IPS-18c (cell line): ENCODE measurements around the gene PRDM16.

ENCODE experiments used
- H3K4me3 ChIP-seq: 2 replicates; pipeline ENCODE4 v1.7.0; 2013; ENCODE audit warnings: low read depth, mild to moderate bottlenecking, low read length, moderate library complexity; ENCODE audit not compliant: insufficient read depth
- H3K9me3 ChIP-seq: one replicate; pipeline ENCODE4 v1.6.1; 2013; ENCODE audit warnings: mild to moderate bottlenecking, low read length, moderate library complexity; ENCODE audit not compliant: control insufficient read depth, insufficient read depth

The PRDM16 gene

DNA sequence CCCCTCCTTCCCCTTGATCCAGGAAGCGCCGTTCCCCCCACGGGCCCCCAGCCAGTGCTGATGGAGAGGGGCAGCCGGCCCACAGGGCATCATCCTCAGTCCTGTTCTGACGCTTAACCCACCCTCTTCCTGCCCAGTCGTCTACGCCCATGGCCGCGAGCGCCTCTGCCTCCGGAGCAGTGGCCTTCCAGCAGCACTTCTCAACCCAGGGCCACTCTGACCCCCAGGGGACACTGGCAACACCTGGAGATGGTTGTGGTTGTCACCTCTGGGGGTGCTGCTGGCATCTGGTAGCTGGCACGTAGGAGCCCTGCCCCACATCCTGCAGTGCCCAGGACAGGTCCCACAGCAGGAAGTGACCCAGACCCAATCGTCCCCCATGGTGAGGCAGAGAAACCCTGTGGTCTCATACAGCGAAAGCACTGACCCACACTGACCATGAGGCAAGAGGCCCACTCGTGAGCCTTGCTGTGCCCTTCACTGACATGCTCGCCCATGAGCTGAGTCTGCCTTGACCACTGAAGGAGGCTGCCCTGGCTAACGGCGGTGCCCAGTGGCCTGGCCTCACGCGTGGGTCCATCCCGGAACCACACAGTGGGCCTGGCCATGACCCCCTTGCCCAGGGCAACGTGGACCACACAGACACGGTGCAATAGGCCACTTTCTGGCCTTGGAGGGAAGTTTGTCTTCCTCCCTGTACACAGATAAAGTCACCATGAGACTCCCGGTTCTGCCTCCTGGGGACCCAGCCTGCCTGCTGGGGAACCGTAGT lies 288.7 kb downstream of the PRDM16 start:
- Histone ChIP-seq H3K4me3 (no peak overlapping the region), H3K9me3 (no peaks in the 10 kb centered on the region)

DNA sequence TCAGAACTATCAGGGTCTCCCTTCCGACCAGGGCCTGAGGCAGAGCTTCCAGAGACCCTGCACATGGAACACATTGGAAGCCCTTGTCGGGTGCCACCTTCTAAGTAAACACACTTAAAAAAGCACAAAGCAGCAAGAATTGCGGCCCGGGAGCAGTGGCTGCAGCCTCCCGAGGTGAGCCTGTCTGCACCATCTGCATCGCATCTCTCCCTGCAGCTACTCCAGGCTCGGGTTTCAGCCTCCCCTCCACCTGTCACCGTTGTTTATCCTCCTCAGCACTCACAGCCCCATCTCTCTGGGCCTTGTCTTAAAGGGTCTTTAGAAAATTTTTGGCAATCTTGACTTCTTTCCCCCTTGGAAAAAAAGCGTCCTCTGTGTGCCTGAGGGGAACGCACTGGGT lies 290.3 kb downstream of the PRDM16 start:
- H3K9me3 ChIP-seq = no peaks in the 10 kb centered on the region
- H3K4me3 ChIP-seq = no peak overlapping the region

DNA sequence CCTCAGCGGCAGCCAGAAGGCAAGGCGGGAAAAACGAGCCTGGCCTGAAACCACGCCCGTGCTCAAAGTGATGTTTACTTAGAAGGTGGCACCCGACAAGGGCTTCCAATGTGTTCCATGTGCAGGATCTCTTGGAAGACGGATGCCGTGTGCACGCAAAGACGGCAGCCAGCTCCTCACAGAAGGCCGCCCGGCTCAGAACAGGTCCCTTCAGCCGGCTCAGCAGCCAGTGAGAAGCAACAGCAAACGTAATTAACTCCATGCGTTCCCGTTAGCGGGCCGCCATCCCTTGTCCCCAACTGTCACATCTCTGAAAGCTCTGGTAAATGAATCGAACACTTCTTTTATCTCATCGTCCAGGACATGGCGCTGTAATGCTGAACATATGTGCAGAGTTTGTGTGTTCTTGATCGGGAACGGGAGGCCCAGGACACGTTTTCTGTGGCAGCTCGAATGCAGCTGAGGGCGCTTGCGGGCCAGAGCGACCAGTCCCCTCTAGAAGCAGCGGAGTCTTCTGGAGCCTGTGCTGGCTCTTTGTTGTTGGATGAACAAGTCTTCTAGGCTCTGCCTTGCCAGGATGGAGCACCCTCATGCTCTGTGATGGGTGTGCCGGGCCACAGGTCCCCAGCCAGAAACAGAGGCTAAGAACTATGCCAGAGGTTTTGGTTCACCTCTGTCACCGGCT lies 290.9 kb downstream of the PRDM16 start:
- Histone ChIP-seq H3K9me3 (no peaks in the 10 kb centered on the region), H3K4me3 (no peak overlapping the region)

DNA sequence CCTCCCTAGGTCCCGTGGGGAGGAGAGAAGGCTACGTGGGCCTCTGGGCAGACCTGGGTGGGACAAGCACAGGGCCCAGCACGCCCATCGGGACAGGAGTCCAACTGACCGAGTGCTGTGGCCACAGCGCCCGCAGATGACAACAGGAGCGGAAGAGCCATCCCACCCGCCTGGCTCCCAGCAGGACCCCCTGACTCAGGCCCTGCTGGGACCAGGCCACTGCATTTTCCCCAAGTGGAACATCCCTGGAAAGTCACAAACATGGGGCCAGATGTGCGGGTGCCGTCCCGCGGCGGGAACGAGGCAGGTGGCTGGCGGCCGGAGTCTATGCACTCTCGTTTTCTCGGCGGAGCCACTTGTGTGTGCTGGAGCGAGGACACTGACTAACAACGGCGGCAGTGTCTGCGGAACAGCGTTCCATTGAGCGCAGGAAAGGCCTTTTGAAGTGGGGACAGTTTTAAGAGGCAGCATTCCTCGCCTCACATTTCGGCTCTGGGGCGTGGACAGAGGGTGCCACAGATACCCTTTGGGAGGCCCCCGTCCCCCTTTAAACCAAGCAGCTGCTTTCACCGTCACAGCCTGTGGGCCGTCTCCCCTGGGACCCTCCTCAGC lies 291.7 kb downstream of the PRDM16 start:
- H3K9me3 ChIP-seq = no peaks in the 10 kb centered on the region
- H3K4me3 ChIP-seq = no peak overlapping the region

DNA sequence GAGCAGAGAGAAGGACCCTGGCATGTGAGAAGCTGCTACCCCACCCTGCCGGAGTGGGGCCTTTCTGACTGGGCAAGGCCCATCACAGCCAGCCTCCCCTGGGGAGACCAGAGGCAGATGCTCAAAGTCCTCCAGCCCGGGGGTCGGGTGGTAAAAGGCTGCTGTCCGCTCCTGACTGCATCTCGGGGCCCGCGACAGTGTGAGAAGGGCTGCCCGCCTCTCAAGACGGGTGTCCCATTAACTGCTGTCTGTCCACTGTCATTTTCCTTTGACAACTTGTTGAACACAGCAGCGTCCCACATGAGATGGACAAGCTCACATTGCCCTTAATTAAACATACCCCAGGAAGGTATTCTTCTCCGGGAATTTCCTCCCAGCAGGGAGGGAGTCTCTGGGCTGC lies 294.0 kb downstream of the PRDM16 start:
- H3K9me3 ChIP-seq = peaks cover 3% of the 10 kb centered on the region
- no peak overlapping the region for H3K4me3 ChIP-seq

DNA sequence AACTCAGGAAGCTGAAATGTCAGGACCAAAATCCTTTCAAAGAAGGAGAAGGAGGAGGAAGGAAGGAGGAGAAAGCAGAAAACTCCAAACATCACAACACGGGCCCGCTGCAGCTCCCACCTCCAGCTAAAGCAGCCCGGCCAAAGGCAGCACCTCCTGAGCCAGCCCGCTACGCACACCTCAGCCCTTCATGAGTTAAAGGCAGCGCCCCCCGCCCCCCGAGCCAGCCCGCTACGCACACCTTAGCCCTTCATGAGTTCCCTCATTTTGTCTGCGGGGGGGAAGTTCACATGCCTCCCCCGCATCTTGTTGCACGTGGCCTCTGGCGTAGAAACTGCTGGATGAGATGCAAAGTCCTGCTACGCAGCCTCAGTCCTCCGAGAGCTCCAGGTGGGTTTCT lies 294.8 kb downstream of the PRDM16 start:
- Histone ChIP-seq H3K9me3 (peaks cover 4% of the 10 kb centered on the region), H3K4me3 (no peak overlapping the region)

DNA sequence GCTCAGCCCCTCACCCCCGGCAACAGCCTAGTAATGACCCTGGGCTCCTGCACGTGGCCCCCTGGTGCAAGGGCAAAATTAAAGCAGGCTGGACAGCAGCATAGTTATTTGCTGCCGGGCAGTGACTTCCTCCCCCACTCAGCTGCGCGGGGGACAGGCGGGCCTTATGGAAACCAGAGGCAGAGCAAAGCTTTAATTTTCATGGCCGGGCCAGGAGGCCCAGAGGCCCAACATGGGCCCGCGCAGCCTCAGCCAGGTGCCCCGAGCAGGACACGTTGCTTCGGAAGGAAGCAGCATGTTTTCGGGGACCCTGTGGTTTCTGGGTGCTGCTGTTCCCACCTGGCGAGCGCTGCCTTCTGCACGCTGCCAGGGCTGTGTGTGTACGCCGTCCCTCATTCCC lies 295.5 kb downstream of the PRDM16 start:
- no peak overlapping the region for H3K4me3 ChIP-seq

DNA sequence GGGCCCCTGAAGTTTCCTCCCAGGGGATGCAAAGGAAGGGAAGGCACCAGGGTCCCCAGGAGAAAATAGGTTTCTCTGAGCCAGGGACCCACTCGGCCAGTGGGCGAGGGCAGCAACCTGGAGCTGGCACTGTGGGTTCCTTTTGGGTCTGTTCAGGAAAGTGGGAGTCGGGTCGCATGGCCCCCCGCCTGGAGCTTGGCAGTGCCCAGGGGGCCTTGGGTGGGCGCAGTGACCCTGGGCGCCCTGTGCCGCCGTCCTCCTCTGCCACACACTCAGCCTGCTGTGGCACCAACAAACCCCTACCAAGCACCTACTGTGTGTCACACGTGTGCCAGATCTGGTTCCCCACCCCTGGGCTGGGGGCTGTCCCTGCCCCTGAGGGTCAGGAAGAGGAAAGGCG lies 296.0 kb downstream of the PRDM16 start:
- peaks cover 4% of the 10 kb centered on the region for H3K9me3 ChIP-seq
- H3K4me3 ChIP-seq = no peak overlapping the region

More for the DNA sequence above, 295.5 kb downstream of the PRDM16 start:
- peaks cover 4% of the 10 kb centered on the region for H3K9me3 ChIP-seq

DNA sequence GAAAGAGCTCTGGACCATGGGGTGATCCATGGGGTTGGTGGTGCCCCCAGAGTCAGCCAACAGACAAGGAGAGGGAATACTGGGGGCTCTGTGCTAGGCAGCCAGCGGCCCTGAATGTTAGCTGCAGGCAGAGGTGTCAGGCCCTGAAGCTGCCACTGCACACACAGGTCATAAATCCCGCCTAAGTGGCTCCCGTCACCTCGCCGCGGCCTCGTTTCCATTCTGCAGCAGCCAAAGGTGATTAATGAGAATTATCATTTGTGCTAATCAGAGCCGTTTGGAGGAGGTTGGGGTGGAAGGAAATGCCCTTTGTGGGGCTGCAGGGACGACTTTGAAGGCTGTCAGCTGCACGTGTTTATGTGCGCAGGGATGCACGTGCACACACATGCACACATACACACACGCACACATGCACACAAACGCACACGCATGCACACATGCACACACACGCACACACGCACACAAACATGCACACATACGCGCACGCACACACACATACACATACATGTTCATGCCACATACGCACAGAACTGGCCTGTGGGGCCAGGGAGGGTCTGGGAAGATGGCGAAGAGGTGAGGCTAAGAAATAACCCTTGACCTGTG lies 296.6 kb downstream of the PRDM16 start:
- peaks cover 4% of the 10 kb centered on the region for H3K9me3 ChIP-seq
- H3K4me3 ChIP-seq = no peak overlapping the region

DNA sequence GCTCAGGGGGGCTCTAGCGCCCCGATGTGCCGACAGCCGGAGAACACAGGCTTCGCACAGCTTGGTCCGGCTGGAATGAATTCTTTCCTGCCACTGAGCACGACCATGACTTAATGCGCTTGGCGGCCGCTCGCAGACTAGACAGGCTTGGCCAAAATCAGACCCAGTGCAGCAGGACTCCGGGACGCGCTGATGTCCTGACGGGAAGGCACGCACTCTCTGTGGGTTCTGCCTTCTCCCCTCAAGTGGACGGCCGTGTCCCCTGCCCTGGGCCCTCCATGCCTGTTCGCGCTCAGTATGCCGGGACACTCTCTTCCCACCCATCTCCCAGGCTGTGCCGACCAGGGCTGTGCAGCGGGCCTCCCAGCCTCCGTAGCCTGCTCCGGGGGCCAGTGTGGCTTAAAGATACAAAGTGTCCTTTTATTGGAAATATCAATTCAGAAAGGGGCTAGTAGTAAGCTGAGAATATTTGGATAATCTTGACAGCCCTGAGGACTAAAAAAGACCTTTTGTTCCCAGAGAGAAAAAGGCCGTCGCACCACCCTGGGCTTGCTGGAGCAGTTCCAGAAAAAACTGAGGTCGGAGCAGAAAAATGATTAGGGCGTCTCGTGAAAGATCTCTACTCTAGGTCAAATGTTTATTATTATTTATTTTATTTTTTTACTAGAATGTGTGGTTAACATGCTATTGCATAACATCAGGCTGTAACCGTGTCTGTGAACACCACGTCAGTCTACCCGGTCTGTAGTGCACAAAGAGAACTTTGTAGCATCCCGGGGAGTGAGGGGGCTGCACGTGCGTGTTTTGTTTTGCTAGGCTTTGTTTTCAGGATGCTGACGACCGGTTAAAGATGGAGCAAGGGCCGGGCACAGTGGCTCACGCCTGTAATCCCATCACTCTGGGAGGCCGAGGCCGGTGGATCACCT lies 297.4 kb downstream of the PRDM16 start:
- peaks cover 4% of the 10 kb centered on the region for H3K9me3 ChIP-seq
- no peak overlapping the region for H3K4me3 ChIP-seq

DNA sequence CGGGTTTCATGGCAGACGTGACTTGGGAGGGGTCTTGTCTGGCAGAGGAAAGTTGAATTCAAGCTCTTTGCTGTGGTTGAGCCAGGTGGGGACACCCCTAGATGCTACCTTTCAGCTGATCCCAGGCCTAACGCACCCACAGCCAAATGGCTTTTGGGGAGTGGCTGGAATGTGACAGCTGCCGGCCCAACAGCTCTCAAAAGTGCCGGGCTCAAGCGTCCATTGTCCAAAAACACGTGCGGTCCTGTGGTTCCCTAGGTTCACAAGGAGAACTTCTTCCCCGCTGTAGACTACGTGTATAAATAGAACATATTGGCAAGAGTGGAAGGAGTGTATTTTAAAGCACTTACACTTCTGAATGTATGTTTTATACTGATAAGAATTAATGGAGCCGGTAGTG lies 298.4 kb downstream of the PRDM16 start:
- Histone ChIP-seq H3K9me3 (peaks cover 4% of the 10 kb centered on the region), H3K4me3 (no peak overlapping the region)

DNA sequence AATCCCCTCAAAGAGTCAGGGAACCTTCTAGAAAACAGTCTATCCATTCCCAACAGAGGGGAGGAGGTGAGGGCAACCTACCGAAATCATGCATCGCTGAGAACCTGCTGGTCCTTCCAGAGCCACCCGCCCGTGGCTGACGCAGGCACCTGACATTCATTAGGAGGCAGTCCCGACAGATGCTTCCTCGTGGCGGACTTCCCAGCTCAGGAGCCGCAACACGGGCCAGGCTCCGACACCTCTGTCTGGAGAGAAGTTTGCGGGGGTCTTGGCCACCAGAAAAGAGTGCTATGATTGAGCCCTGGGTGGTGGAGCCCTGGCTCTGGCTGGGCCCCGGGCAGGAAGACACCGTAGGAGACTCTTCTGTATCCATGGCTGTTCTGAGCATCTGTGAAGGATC lies 299.1 kb downstream of the PRDM16 start:
- no peak overlapping the region for H3K4me3 ChIP-seq
- peaks cover 4% of the 10 kb centered on the region for H3K9me3 ChIP-seq

DNA sequence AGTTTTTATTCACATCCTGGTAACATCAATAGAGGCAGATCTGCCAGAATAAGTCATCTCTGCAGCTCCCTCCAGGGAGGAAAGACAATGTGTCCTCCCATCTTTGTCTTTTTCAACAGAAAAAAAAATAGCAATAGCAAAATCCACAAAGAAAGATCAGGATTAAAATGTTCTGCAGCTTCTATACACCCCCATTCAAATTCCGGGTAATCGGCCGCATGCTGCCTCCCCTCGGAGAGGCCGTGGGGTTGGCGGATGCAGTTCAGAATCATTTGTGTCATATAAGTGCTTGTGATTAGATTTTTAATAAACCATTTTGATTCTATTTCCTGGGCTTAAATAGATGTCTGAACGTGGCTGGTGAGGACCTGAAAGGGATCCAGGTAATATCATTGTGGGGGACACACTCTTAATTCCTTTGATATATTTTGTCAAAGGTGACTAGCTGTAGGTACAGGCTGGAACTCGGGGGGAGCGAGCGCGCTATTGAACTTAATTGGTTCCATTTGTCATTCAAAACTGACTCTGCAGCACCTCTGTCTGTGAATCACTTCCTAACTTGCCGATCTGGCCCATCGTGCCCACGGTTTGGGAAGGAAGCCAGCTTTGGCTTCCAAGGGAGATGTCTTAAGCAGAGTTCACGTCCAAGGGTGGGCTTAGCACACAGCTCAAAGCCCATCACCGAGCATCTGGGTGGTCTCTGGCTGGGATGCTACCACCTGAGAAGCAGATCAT lies 299.9 kb downstream of the PRDM16 start:
- no peak overlapping the region for H3K4me3 ChIP-seq

DNA sequence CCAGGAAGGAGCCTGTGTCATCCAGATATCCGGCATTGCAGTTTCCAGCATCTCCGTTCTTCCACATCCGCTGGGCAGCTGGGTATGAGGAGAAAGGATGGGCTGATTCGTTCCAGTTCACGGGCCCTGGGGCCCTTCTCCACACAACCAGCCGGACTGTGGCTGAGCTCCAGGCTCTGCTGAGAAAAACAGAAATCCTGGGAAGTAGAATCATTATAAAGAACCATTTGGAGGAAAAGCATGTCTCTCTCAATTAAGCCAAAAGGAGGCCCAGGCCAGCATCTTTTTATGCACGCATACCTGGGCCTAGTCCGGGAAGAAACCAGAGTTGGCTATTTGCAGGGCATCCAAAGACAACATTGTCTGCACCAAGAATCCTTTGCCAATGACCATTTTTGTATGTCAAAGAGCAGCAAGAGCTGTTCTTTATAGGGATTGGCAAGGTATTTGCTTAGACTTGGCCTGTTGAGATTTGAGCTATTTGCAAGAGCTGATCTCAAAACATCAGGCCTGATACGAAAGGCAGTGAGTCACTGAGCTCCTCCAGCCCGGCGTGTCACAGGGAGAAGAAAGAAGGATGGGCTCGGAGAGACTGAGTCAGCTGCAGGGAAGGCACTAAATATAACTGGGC lies 300.6 kb downstream of the PRDM16 start:
- peaks cover 4% of the 10 kb centered on the region for H3K9me3 ChIP-seq

More for the DNA sequence above, 299.9 kb downstream of the PRDM16 start:
- peaks cover 4% of the 10 kb centered on the region for H3K9me3 ChIP-seq

DNA sequence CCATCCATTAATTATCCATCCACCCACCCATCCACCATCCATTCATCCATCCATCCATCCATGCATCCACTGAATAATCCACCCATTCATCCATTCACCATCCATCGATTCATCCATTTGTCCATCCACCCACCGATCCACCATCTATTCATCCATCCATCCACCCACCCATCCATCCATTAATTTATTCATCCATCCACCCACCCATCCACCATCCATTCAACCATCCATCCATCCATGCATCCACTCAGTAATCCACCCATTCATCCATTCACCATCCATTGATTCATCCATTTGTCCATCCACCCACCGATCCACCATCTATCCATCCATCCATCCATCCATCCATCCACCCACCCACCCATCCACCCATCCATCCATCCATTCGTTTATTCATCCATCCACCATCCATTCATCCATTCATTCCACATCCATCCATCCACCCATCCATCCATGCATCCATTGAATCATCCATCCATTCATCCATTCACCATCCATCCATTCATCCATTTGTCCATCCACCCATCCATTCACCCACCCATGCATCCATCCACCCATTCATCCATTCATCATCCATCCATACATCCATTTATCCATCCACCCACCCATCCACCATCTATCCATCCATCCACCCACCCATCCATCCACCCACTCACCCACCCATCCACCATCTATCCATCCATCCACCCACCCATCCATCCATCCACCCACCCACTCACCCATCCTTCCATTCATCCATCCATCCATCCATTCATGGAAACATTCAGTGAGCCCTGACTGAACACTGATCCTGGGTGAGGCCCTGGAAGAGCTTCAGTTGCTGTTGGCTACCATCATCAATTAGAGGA lies 302.1 kb downstream of the PRDM16 start:
- no peak overlapping the region for H3K4me3 ChIP-seq

More for the DNA sequence above, 300.6 kb downstream of the PRDM16 start:
- no peak overlapping the region for H3K4me3 ChIP-seq

More for the DNA sequence above, 302.1 kb downstream of the PRDM16 start:
- H3K9me3 ChIP-seq = peaks cover 4% of the 10 kb centered on the region
